ENCODE results near the gene PEAR1. TPM values are rescaled to one million over a fixed set of nuclear protein-coding genes. Genes with fewer than 3 reads are reported as not detected.

The PEAR1 gene
- 10 to 100 TPM in 1 of 2 donors, 1 to 10 TPM in 1; 7.2 to 10.4 TPM for total RNA-seq
- long read RNA-seq, partial matches to known transcripts = 0 of 2 reads
- long read RNA-seq, other reads (novel, unspliced or antisense) = 2 of 2 reads

GRCh38 chr1:156893048-156893953 lies at the start of gene PEAR1:
Gene PEAR1, plus strand, starts transcription at chr1:156893718. Its CDS starts 10,209 bp downstream, at chr1:156903927.
- intact Hi-C loops (cut with DNase I) = loop anchor here (2.0 to 5.0 kb wide), 3 partner anchors 28 to 56 kb away; partner anchors contain the start of gene LRRC71 (in 1 of the 2)
- DNase-seq (peak; percentile 79), ATAC-seq (peak; percentile 30 to 42)

GRCh38 chr1:156844102-156844501 lies 49.4 kb upstream of the PEAR1 start:
- intact Hi-C loops (cut with DNase I) = no loop called here
- ATAC-seq = no peak
- DNase-seq = no peak

GRCh38 chr1:156844638-156845037 lies 48.9 kb upstream of the PEAR1 start:
- no peak for ATAC-seq
- intact Hi-C loops (cut with DNase I) = no loop called here
- DNase-seq = no peak

- ATAC-seq (peak in 1 of 2 donors; percentile 19), DNase-seq (no peak)
- intact Hi-C loops (cut with DNase I) = no loop called here
Observed at GRCh38 chr1:156845055-156845952, 48.2 kb upstream of the PEAR1 start.

- DNase-seq = no peak
- no peak for ATAC-seq
- intact Hi-C loops (cut with DNase I) = no loop called here
Observed at GRCh38 chr1:156845953-156846545, 47.5 kb upstream of the PEAR1 start.

- intact Hi-C loops (cut with DNase I) = no loop called here
- DNase-seq (no peak), ATAC-seq (no peak)
Observed at GRCh38 chr1:156846643-156847042, 46.9 kb upstream of the PEAR1 start.

- DNase-seq (no peak), ATAC-seq (no peak)
- intact Hi-C loops (cut with DNase I) = no loop called here
Observed at GRCh38 chr1:156847591-156848460, 45.7 kb upstream of the PEAR1 start.

GRCh38 chr1:156848461-156849150 lies 44.9 kb upstream of the PEAR1 start:
- intact Hi-C loops (cut with DNase I) = no loop called here
- DNase-seq (no peak), ATAC-seq (peak in 1 of 2 donors; percentile 6)

- ATAC-seq (no peak), DNase-seq (no peak)
- intact Hi-C loops (cut with DNase I) = no loop called here
Observed at GRCh38 chr1:156849151-156849496, 44.4 kb upstream of the PEAR1 start.

GRCh38 chr1:156851779-156852417 lies 41.6 kb upstream of the PEAR1 start:
- intact Hi-C loops (cut with DNase I) = no loop called here
- DNase-seq (no peak), ATAC-seq (peak; percentile 28 to 39)

GRCh38 chr1:156852418-156852874 lies 41.1 kb upstream of the PEAR1 start:
- DNase-seq (peak; percentile 63), ATAC-seq (peak; percentile 87 to 88)
- intact Hi-C loops (cut with DNase I) = no loop called here

- intact Hi-C loops (cut with DNase I) = no loop called here
- no peak for DNase-seq
Observed at GRCh38 chr1:156853761-156854160, 39.8 kb upstream of the PEAR1 start.

GRCh38 chr1:156854634-156855033 lies 38.9 kb upstream of the PEAR1 start:
- ATAC-seq (no peak), DNase-seq (no peak)
- intact Hi-C loops (cut with DNase I) = no loop called here

More at GRCh38 chr1:156853761-156854160, 39.8 kb upstream of the PEAR1 start:
- ATAC-seq = no peak

- ATAC-seq (no peak), DNase-seq (no peak)
- intact Hi-C loops (cut with DNase I) = no loop called here
Observed at GRCh38 chr1:156856282-156856785, 37.2 kb upstream of the PEAR1 start.

GRCh38 chr1:156857532-156857931 lies 36.0 kb upstream of the PEAR1 start:
- intact Hi-C loops (cut with DNase I) = no loop called here
- ATAC-seq (no peak), DNase-seq (no peak)

GRCh38 chr1:156858555-156858956 lies 35.0 kb upstream of the PEAR1 start:
- DNase-seq = no peak
- no peak for ATAC-seq
- intact Hi-C loops (cut with DNase I) = no loop called here

GRCh38 chr1:156858959-156859522 lies 34.5 kb upstream of the PEAR1 start, which contains the start of gene INSRR:
Gene INSRR, minus strand, starts transcription at chr1:156859117. Its CDS starts 496 bp downstream, at chr1:156858621.
- peak; percentile 23 to 31 for ATAC-seq
- intact Hi-C loops (cut with DNase I) = no loop called here
- no peak for DNase-seq
